ENCODE data around the gene MUC5AC. TPM values are rescaled to one million over a fixed set of nuclear protein-coding genes. Genes with fewer than 3 reads are reported as not detected.
"Not testable (repeated sequence)": the region's sequence is repeated elsewhere in the genome, so short reads cannot be mapped to it uniquely, and the experiment has no call there.

Gene MUC5AC
- total RNA-seq, 2 experiments from 2014 or later: not detected

DNA sequence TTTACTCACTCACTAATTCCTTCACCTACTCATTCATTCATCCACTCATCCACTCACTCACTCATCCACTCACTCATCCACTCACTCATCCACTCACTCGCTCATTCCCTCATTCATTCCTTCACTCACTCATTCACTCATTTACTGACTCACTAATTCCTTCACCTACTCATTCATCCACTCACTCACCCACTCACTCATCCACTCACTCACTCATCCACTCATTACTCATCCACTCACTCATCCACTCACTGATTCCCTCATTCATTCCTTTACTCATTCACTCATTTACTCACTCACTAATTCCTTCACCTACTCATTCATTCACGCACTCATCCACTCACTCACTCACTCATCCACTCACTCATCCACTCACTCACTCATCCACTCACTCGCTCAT lies 15.6 kb downstream of the MUC5AC start:
- H3K4me1 Mint-ChIP-seq, DNase-seq, H3K27me3 Mint-ChIP-seq, H3K36me3 Mint-ChIP-seq, H3K4me3 Mint-ChIP-seq, H3K27ac Mint-ChIP-seq: not testable (repeated sequence)
- H3K9me3 Mint-ChIP-seq: peaks cover 20% of the 10 kb centered on the region

DNA sequence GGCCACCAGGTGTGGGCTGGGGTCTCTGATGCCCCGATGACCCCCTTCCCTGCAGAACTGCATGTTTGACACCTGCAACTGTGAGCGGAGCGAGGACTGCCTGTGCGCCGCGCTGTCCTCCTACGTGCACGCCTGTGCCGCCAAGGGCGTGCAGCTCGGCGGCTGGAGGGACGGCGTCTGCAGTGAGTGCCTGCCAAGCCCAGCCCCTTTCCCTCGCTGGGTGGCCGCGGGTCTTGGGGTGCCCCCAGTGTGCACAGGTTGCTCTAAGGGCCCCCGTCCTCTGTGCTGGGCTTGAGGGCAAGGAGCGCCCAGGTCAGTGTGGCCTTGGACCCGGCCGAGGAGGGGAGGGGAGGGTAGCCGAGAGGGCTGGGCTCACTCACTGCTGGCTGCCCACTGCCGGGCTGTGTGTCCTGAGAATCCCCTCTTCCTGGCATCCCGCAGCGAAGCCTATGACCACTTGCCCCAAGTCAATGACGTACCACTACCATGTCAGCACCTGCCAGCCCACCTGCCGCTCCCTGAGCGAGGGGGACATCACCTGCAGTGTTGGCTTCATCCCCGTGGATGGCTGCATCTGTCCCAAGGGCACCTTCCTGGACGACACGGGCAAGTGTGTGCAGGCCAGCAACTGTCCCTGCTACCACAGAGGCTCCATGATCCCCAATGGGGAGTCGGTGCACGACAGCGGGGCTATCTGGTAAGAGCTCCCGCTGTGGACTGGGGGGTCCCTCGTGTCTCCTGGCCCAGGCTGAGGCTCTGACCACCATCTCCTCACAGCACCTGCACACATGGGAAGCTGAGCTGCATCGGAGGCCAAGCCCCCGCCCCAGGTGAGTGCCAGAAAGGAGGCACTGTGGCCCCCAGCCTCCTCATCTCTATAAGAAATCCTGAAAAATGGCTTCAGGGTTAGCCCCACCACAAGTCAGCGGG lies 17.0 kb downstream of the MUC5AC start:
- no peaks in the 10 kb centered on the region for H3K4me1 Mint-ChIP-seq
- no peaks in the 10 kb centered on the region for H3K27me3 Mint-ChIP-seq
- DNase-seq: no peak
- H3K4me3 Mint-ChIP-seq: no peak overlapping the region
- no peak overlapping the region for H3K27ac Mint-ChIP-seq
- no peaks in the 10 kb centered on the region for H3K36me3 Mint-ChIP-seq
- H3K9me3 Mint-ChIP-seq: peaks cover 17% of the 10 kb centered on the region

DNA sequence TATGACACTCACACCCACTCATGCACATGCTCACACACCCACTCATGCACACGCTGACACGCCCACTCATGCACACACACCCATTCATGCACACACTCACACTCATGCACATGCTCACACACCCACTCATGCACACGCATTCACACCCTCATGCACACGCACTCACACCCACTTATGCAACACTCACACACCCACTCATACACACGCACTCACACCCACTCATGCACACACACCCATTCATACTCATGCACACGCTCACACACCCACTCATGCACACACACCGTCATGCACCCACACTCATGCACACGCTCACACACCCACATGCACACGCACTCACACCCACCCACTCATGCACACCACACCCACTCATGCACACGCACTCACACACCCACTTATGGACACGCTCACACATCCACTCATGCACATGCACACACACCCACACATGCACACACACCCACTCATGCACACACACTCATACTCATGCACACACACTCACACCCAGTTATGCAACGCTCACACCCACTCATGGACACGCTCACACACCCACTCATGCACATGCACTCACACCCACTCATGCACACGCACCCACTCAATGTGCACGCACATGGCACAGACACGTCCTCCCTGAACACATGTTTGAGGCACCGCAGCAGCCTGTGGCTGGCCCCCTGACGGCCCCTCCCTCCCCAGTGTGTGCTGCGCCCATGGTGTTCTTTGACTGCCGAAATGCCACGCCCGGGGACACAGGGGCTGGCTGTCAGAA lies 17.9 kb downstream of the MUC5AC start:
- Mint-ChIP-seq H3K27ac (no peak overlapping the region), H3K9me3 (peaks cover 15% of the 10 kb centered on the region), H3K36me3 (no peaks in the 10 kb centered on the region), H3K4me1 (no peaks in the 10 kb centered on the region), H3K4me3 (no peak overlapping the region), H3K27me3 (no peaks in the 10 kb centered on the region)
- no peak for DNase-seq

DNA sequence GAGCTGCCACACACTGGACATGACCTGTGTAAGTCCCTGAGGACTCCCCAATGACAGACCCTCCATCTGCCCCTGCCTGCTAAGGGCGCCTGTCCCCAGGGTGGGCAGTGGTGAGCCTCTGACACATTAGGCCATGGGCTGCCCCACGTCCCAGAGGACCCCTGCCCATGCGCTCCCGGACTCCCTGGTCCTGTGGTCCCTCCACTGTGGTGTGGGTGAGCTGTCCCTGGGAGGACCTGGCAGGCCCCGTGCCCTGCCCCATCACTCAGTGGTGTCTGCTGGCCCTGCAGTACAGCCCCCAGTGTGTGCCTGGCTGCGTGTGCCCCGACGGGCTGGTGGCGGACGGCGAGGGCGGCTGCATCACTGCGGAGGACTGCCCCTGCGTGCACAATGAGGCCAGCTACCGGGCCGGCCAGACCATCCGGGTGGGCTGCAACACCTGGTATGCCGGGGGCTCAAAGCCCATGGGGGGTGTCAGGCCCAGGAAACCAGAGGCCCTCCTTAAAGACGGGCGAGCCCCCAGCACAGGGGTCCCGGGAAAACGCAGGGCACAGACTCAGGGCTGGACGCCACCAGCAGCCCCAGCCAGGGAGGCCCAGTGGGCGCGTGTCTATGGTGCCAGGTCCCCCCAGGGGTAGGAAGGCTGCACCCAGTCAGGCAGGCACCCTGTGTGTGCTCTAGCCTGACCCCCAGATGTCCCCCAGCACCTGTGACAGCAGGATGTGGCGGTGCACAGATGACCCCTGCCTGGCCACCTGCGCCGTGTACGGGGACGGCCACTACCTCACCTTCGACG lies 18.7 kb downstream of the MUC5AC start:
- H3K4me1 Mint-ChIP-seq: no peaks in the 10 kb centered on the region
- H3K27me3 Mint-ChIP-seq: no peaks in the 10 kb centered on the region
- no peak for DNase-seq
- no peak overlapping the region for H3K27ac Mint-ChIP-seq
- H3K9me3 Mint-ChIP-seq: peaks cover 8% of the 10 kb centered on the region
- H3K4me3 Mint-ChIP-seq: no peak overlapping the region
- H3K36me3 Mint-ChIP-seq: no peaks in the 10 kb centered on the region

DNA sequence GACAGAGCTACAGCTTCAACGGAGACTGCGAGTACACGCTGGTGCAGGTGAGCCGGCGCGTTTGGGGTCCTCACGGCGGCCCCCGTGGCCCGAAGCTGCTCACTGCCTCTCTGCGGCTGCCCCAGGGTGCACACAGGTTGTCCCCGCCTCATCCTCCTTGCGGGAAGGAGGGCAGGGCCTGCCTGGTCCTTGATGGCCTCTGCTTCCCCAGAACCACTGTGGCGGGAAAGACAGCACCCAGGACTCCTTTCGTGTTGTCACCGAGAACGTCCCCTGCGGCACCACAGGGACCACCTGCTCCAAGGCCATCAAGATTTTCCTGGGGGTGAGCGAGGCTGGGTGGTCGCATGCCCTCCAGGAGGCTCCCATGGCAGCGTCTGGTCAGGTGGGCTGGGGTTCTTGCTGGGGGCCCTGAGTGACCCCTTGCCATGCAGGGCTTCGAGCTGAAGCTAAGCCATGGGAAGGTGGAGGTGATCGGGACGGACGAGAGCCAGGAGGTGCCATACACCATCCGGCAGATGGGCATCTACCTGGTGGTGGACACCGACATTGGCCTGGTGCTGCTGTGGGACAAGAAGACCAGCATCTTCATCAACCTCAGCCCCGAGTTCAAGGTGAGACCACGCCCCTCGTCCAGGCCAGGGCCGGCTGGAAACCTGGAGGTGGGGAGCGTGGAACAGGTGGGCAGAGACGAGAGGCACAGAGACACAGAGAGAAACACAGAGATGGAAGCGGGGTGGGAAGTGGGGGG lies 19.4 kb downstream of the MUC5AC start:
- no peak overlapping the region for H3K27ac Mint-ChIP-seq
- H3K27me3 Mint-ChIP-seq: no peaks in the 10 kb centered on the region
- no peak for DNase-seq
- H3K9me3 Mint-ChIP-seq: peaks cover 4% of the 10 kb centered on the region
- H3K4me1 Mint-ChIP-seq: no peaks in the 10 kb centered on the region
- H3K4me3 Mint-ChIP-seq: no peak overlapping the region
- no peaks in the 10 kb centered on the region for H3K36me3 Mint-ChIP-seq

DNA sequence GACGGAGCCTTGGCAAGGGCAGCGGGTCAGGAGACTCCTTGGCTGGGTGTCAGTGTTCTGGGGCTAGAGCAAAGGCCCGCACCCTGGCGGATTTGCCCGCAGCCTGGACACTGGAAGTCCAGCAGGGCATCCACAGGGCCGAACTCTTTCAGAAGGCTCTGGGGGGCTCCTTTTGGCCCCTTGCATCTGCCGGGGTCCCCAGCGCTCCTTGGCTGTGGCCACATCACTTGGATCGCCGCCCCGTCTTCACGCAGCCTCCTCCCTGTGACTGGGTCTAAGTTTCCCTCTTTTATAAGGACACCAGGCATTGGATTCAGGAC lies 20.0 kb downstream of the MUC5AC start:
- Mint-ChIP-seq H3K36me3 (no peaks in the 10 kb centered on the region), H3K4me1 (no peaks in the 10 kb centered on the region), H3K9me3 (peaks cover 4% of the 10 kb centered on the region), H3K27ac (no peak overlapping the region), H3K4me3 (no peak overlapping the region), H3K27me3 (no peaks in the 10 kb centered on the region)
- no peak for DNase-seq

DNA sequence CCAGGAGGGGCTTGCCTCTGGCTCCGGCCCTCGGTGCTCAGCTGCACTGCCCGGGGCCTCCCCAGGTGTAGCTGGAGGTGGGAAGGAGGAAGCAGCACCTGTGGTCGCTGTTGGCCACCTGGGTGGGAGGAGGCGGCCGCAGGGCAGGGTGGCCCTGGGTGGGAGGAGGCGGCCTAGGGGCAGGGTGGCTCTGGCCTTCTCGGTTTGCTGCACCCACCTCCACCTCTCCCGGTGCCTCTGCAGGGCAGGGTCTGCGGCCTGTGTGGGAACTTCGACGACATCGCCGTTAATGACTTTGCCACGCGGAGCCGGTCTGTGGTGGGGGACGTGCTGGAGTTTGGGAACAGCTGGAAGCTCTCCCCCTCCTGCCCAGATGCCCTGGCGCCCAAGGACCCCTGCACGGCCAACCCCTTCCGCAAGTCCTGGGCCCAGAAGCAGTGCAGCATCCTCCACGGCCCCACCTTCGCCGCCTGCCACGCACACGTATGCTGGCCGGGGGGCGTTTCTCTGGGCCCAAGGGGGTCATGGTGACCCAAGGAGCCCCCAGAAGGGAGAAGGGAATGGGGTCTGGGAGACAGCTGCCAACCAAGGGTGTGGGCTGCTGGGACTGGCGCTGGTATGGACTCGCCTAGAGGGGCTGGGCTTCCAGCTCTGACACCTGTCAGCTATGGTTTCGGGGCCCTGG lies 20.6 kb downstream of the MUC5AC start:
- no peak overlapping the region for H3K4me3 Mint-ChIP-seq
- DNase-seq: no peak
- no peak overlapping the region for H3K27ac Mint-ChIP-seq
- no peaks in the 10 kb centered on the region for H3K27me3 Mint-ChIP-seq
- peaks cover 4% of the 10 kb centered on the region for H3K9me3 Mint-ChIP-seq
- no peaks in the 10 kb centered on the region for H3K4me1 Mint-ChIP-seq
- H3K36me3 Mint-ChIP-seq: no peaks in the 10 kb centered on the region

DNA sequence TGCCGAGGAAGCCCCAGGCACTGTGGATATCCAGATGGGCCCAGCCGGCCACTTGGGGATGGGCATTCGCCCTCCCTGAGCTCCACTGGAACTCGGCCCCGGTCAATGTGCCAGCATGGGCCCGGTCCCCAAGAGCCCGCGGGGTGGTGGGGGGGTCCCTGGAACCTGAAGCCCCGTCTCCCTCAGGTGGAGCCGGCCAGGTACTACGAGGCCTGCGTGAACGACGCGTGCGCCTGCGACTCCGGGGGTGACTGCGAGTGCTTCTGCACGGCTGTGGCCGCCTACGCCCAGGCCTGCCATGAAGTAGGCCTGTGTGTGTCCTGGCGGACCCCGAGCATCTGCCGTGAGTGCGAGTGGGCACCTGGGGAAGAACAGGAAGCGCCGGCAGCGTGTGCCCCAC lies 21.2 kb downstream of the MUC5AC start:
- DNase-seq: no peak
- Mint-ChIP-seq H3K9me3 (peaks cover 4% of the 10 kb centered on the region), H3K27ac (no peak overlapping the region), H3K4me1 (no peaks in the 10 kb centered on the region), H3K27me3 (no peaks in the 10 kb centered on the region), H3K36me3 (no peaks in the 10 kb centered on the region), H3K4me3 (no peak overlapping the region)

DNA sequence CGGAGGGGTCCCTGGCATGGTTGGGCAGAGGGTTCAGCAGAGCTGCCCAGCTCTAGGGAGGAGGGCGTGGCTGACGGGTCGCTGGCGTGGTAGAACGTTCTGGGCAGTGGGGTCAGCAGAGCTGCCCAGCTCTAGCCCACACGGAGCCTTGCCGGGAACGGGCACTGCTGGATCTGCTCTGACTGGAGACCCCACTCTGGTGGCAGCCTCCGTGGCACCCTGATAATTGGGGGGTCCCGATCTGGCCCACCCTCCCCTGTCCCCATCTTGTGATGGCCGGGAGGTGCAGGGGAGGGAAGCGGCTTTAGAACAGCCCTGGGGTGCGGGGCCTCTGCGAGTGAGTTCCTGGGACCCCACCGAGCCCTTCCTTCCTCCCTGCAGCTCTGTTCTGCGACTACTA lies 21.9 kb downstream of the MUC5AC start:
- DNase-seq: no peak
- no peak overlapping the region for H3K27ac Mint-ChIP-seq
- H3K27me3 Mint-ChIP-seq: no peaks in the 10 kb centered on the region
- no peak overlapping the region for H3K4me3 Mint-ChIP-seq
- peaks cover 4% of the 10 kb centered on the region for H3K9me3 Mint-ChIP-seq
- H3K36me3 Mint-ChIP-seq: no peaks in the 10 kb centered on the region
- no peaks in the 10 kb centered on the region for H3K4me1 Mint-ChIP-seq

DNA sequence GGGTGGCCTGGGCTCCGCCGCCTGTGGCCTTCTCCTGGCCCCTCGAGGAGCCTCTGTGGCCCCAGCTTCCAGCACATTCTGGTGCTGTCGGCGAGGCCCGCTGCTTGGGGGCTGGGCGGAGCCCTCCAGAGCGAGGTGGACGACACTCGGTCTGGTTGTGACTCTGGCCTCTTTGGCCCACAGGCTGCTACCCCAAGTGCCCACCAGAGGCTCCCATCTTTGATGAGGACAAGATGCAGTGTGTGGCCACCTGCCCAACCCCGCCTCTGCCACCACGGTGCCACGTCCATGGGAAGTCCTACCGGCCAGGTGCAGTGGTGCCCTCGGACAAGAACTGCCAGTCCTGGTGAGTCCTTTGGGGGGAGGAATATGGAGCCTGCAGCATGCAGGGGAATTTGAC lies 22.4 kb downstream of the MUC5AC start:
- Mint-ChIP-seq H3K4me3 (no peak overlapping the region), H3K4me1 (no peaks in the 10 kb centered on the region)

DNA sequence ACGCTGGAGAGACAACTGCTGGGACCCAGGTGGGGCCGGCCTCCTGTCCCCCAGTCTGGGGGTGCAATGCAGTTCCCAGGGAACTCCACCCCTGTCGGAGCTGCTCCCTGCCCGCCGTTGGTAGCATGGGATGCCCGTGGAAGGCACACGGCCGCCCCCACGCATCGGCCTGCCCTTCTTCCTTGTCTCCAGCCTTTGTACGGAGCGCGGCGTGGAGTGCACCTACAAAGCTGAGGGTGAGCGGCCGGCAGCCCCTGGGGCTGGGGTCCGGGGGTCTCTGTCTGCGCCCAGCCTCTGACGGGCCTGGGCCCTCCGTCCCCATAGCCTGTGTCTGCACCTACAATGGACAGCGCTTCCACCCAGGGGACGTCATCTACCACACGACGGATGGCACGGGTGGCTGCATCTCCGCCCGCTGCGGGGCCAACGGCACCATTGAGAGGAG lies 23.2 kb downstream of the MUC5AC start:
- no peak overlapping the region for H3K4me3 Mint-ChIP-seq
- no peaks in the 10 kb centered on the region for H3K27me3 Mint-ChIP-seq
- H3K27ac Mint-ChIP-seq: no peak overlapping the region
- no peaks in the 10 kb centered on the region for H3K4me1 Mint-ChIP-seq
- H3K9me3 Mint-ChIP-seq: no peaks in the 10 kb centered on the region
- no peaks in the 10 kb centered on the region for H3K36me3 Mint-ChIP-seq
- DNase-seq: no peak

More for the DNA sequence above, 22.4 kb downstream of the MUC5AC start:
- H3K36me3 Mint-ChIP-seq: no peaks in the 10 kb centered on the region
- H3K27me3 Mint-ChIP-seq: no peaks in the 10 kb centered on the region
- peaks cover 4% of the 10 kb centered on the region for H3K9me3 Mint-ChIP-seq
- no peak for DNase-seq
- H3K27ac Mint-ChIP-seq: no peak overlapping the region

DNA sequence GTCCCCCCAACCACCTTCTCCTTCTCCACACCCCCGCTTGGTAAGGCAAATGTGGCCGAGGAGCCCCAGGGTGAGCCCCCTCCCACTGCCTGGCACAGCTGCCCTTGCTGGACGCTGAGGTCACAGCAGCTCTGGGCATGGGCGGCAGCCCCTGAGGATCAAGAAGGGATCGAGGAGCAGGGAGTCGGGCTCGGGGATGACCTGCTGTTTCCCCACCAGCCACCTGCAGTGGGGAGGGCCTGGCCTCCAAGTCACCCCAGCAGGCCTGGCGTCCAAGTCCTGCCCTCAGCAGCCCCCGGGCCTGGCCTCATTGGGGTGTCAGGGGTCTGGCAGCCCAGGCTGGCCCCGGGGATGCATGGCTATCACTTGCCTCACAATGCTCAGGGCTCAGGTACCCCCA lies 23.7 kb downstream of the MUC5AC start:
- no peak for DNase-seq
- Mint-ChIP-seq H3K9me3 (no peaks in the 10 kb centered on the region), H3K36me3 (no peaks in the 10 kb centered on the region), H3K4me3 (no peak overlapping the region), H3K27ac (no peak overlapping the region), H3K27me3 (no peaks in the 10 kb centered on the region), H3K4me1 (no peaks in the 10 kb centered on the region)

DNA sequence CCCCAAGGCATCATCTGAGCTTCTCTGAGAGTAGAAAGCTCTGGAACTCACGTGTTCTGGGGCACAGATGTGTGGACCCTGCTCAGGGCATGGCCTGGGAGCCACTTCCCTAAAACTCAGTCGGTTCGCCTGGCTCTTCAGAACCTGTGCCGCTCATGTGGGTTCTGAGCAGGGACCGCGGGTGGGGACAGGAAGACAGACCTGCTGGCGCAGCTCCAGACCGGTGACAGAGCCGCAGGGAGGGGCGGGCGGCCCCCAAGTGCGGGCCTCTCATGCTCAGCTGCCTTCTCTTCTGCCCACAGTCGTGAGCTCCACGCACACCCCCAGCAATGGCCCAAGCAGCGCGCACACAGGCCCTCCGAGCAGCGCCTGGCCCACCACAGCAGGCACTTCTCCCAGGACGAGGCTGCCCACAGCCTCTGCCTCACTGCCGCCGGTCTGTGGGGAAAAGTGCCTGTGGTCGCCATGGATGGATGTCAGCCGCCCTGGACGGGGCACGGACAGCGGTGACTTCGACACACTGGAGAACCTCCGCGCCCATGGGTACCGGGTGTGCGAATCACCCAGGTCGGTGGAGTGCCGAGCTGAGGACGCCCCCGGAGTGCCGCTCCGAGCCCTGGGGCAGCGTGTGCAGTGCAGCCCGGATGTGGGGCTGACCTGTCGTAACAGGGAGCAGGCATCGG lies 24.2 kb downstream of the MUC5AC start:
- Mint-ChIP-seq H3K27me3 (no peaks in the 10 kb centered on the region), H3K4me1 (no peaks in the 10 kb centered on the region), H3K9me3 (no peaks in the 10 kb centered on the region), H3K4me3 (no peak overlapping the region), H3K27ac (no peak overlapping the region), H3K36me3 (no peaks in the 10 kb centered on the region)
- DNase-seq: no peak

DNA sequence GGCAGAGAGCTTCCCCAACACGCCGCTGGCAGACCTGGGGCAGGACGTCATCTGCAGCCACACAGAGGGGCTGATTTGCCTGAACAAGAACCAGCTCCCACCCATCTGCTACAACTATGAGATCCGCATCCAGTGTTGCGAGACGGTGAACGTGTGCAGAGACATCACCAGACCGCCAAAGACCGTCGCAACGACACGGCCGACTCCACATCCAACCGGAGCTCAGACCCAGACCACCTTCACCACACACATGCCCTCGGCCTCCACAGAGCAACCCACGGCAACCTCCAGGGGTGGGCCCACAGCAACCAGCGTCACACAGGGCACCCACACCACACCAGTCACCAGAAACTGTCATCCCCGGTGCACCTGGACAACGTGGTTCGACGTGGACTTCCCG lies 26.4 kb downstream of the MUC5AC start:
- DNase-seq, H3K4me3 Mint-ChIP-seq, H3K9me3 Mint-ChIP-seq, H3K27ac Mint-ChIP-seq, H3K4me1 Mint-ChIP-seq, H3K36me3 Mint-ChIP-seq, H3K27me3 Mint-ChIP-seq: not testable (repeated sequence)

Data from activated naive CD8-positive, alpha-beta T cell treated with anti-CD3 and anti-CD28 coated beads for 36 hours (primary cell).